ENCODE data around the gene DNAAF1. TPM values are rescaled to one million over a fixed set of nuclear protein-coding genes. Genes with fewer than 3 reads are reported as not detected.

Gene DNAAF1
- total RNA-seq, 1 donor from 2014 or later: 0.41 TPM

Other genes starting within 250 kb of the DNAAF1 start
- gene MLYCD, start 246.2 kb upstream of the DNAAF1 start, total RNA-seq: 3.3 TPM
- not detected for gene OSGIN1, start 192.1 kb upstream of the DNAAF1 start, total RNA-seq
- gene NECAB2, start 177.1 kb upstream of the DNAAF1 start, total RNA-seq: 6.9 TPM
- not detected for gene SLC38A8, start 102.5 kb upstream of the DNAAF1 start, total RNA-seq
- 76.6 TPM for gene MBTPS1, start 28.4 kb upstream of the DNAAF1 start, total RNA-seq
- gene HSDL1, start 131 bp upstream of the DNAAF1 start, total RNA-seq: 223 TPM
- 18.8 TPM for gene TAF1C, start 41.7 kb downstream of the DNAAF1 start, total RNA-seq
- gene ADAD2, start 45.8 kb downstream of the DNAAF1 start, total RNA-seq: not detected
- not detected for gene KCNG4, start 94.7 kb downstream of the DNAAF1 start, total RNA-seq
- gene WFDC1, start 149.6 kb downstream of the DNAAF1 start, total RNA-seq: 0.82 TPM
- gene ATP2C2, start 223.2 kb downstream of the DNAAF1 start, total RNA-seq: 6.1 TPM